Bronchial epithelial cell (primary cell): ENCODE data around the gene CDC20. TPM values are rescaled to one million over a fixed set of nuclear protein-coding genes. Genes with fewer than 3 reads are reported as not detected.

Experiments used
- DNase-seq: peaks from one replicate; pipeline ENCODE4 v3.0.0-alpha.2; 2010; ENCODE audit warnings: low read depth
- FAIRE-seq: peaks from 2 replicates; lab custom pipeline; 2011; peaks lifted over from hg19 to GRCh38; lab: Jason Lieb, UNC
- H3K27me3 ChIP-seq: 2 replicates; pipeline ENCODE4 v1.5.1; 2011; ENCODE audit warnings: low read length; ENCODE audit not compliant: control insufficient read depth, insufficient read depth
- H3K36me3 ChIP-seq: 2 replicates; pipeline ENCODE4 v1.5.1; 2011; ENCODE audit warnings: low read length; ENCODE audit not compliant: control insufficient read depth, insufficient read depth
- H3K4me3 ChIP-seq: 2 replicates; pipeline ENCODE4 v1.5.1; 2011; ENCODE audit warnings: mild to moderate bottlenecking, low read depth, low read length, control low read depth
- CTCF ChIP-seq: IDR thresholded peaks from 2 replicates; pipeline ENCODE4 v1.5.1; 2011; ENCODE audit warnings: mild to moderate bottlenecking, moderate library complexity, low read length, control low read depth, inconsistent platforms; ENCODE audit not compliant: insufficient read depth, severe bottlenecking
- total RNA-seq: library from RNA; depleted of rRNA; stranded (reverse); fragments of >200 nt; gene quantifications from 2 replicates; pipeline ENCODE4 v1.2.1, GENCODE V29; 2014

Gene CDC20
- total RNA-seq, 1 donor from 2014 or later: 2.6 TPM

GRCh38 chr1:43410571-43410970, 51.8 kb downstream of the CDC20 start:
- DNase-seq (no peak), FAIRE-seq (no peak)
- Histone ChIP-seq H3K27me3 (no peaks in the 10 kb centered on the region), H3K4me3 (no peak overlapping the region), H3K36me3 (peaks cover 8% of the 10 kb centered on the region)
- no peak for TF ChIP-seq CTCF

Other genes with a start within 250 kb of the CDC20 start
- gene EBNA1BP2, start 186.7 kb upstream of the CDC20 start, total RNA-seq: 161 and 186 TPM in 2 replicates
- gene CFAP57, start 186.7 kb upstream of the CDC20 start, total RNA-seq: under 0.01 TPM in 1 of 2 replicates, not detected in the other
- 9.5 and 23.9 TPM in 2 replicates for gene TMEM125, start 89.0 kb upstream of the CDC20 start, total RNA-seq
- gene C1orf210, start 73.4 kb upstream of the CDC20 start, total RNA-seq: 3.4 and 11.4 TPM in 2 replicates
- 0.53 TPM in 1 of 2 replicates, not detected in the other for gene TIE1, start 58.0 kb upstream of the CDC20 start, total RNA-seq
- gene MPL, start 21.2 kb upstream of the CDC20 start, total RNA-seq: not detected in 2 replicates
- 55.8 and 75.8 TPM in 2 replicates for gene ELOVL1, start 9.0 kb downstream of the CDC20 start, total RNA-seq
- gene MED8, start 30.8 kb downstream of the CDC20 start, total RNA-seq: 78.1 and 83.2 TPM in 2 replicates
- 12.6 and 16.5 TPM in 2 replicates for gene SZT2, start 30.9 kb downstream of the CDC20 start, total RNA-seq
- gene HYI, start 95.0 kb downstream of the CDC20 start, total RNA-seq: 21.8 and 28.7 TPM in 2 replicates
- gene PTPRF, start 171.9 kb downstream of the CDC20 start, total RNA-seq: 127 and 202 TPM in 2 replicates